Esophagus (tissue), 2 donors: ENCODE measurements around the gene SREBF2. TPM values are rescaled to one million over a fixed set of nuclear protein-coding genes. Genes with fewer than 3 reads are reported as not detected.

ENCODE experiments used
- H3K27ac ChIP-seq, 2 donors: one replicate each; pipeline ENCODE4 v1.5.1; 2013; ENCODE audit warnings: low read depth in 2 of 2, mild to moderate bottlenecking in 2 of 2, inconsistent platforms in 1 of 2, low read length in 1 of 2, moderate library complexity in 1 of 2
- H3K27me3 ChIP-seq, 2 donors: one replicate each; pipeline ENCODE4 v1.6.1; 2013; ENCODE audit warnings: low read length in 2 of 2, control low read depth in 1 of 2, mild to moderate bottlenecking in 1 of 2; ENCODE audit not compliant: insufficient read depth in 2 of 2, control insufficient read depth in 1 of 2
- H3K36me3 ChIP-seq, 2 donors: one replicate each; pipeline ENCODE4 v1.6.1; 2013; ENCODE audit warnings: low read length in 1 of 2; ENCODE audit not compliant: control insufficient read depth in 2 of 2, insufficient read depth in 2 of 2
- H3K4me1 ChIP-seq, 2 donors: one replicate each; pipeline ENCODE4 v1.6.1; 2013; ENCODE audit warnings: low read length in 1 of 2; ENCODE audit not compliant: control insufficient read depth in 2 of 2, insufficient read depth in 2 of 2
- H3K4me3 ChIP-seq, 2 donors: one replicate each; pipeline ENCODE4 v1.5.1; 2013; ENCODE audit warnings: low read length in 2 of 2, mild to moderate bottlenecking in 2 of 2, low read depth in 1 of 2, moderate library complexity in 1 of 2
- H3K9me3 ChIP-seq, 2 donors: one replicate each; pipeline ENCODE4 v1.6.1; 2013; ENCODE audit warnings: mild to moderate bottlenecking in 2 of 2, low read depth in 1 of 2, low read length in 1 of 2, moderate library complexity in 1 of 2; ENCODE audit not compliant: control insufficient read depth in 2 of 2, insufficient read depth in 1 of 2
- WGBS, 2 donors: extraction: QIAGEN DNeasy Blood & Tissue Kit; methylation state at CpG; one replicate each; pipeline ENCODE4 v1.1.7; 2013; 5-methylcytosine and 5-hydroxymethylcytosine counted together
- polyA plus RNA-seq, 2 donors: library from polyadenylated mRNA; stranded (reverse); fragments of 200-250 nt; gene quantifications; one replicate each; pipeline ENCODE4 v1.2.3, GENCODE V29; 2013
- donor health status: healthy with polysubstance abuse.
- donor health status: Bipolar disorder and iron deficiency.

Gene SREBF2
- polyA plus RNA-seq, 2 donors = 66.4 to 76.4 TPM

DNA sequence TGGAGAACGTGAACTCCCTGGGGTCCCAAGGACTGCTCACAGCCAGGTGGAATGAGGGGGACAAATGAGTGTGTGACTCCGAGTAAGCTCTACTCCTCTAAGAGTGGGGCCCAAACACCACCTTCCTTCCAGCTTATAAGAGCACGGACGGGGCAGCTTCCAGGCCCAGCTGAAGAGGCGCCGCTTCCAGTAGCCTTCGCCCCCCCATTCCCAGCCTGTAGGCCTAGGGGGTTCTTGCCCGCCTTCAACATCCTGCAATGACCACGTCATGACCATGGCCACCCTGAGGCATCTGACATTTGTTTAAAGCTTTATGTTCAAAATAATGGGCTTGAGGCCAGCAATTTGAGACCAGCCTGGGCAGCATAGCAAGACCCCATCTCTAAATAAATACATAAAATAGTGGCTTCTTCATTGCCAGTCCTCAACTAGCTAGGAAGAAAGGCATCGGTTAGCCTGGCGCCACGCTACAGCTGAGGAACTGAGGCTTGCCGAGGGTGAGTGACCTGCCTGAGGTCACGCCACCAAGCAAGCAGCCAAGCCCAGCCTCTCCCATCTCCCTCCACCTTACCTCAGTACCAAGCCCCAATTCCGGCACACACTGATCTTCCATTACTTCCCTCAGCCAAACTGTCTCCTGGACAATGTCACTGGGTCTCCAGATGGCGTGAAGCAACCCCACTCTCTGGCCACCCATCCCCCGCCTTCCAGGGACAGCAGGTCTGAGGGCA, 101.5 kb downstream of the SREBF2 start:
- WGBS, 2 donors = 93 to 94% methylated on average over 17 of the region's 17 CpGs
- Histone ChIP-seq H3K36me3 (no peaks in the 10 kb centered on the region), H3K4me1 (peaks cover 0 to 5% of the 10 kb centered on the region in 2 donors)

DNA sequence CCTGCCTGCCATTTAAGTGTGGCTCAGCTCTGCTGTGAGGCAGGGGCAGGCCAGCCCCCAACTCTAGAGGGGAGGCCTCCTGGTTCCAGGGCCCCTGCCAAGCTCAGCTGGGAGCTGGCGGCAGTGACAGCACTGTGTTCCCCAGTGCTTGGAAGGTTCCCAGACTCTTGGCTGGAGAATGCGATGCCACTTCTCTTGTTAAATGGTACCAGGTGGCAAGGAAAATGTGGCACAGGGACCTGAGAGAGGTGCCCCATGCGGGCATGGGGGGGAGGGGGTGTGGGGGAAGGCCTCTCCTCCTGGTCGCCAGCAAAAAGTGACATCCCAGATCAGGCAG, 102.1 kb downstream of the SREBF2 start:
- no peaks in the 10 kb centered on the region for H3K9me3 ChIP-seq
- H3K36me3 ChIP-seq = peaks cover 0 to 2% of the 10 kb centered on the region in 2 donors
- H3K4me3 ChIP-seq = no peak overlapping the region
- peaks cover 0 to 8% of the 10 kb centered on the region in 2 donors for H3K4me1 ChIP-seq
- WGBS, 2 donors = 87 to 96% methylated on average over 4 of the region's 4 CpGs
- H3K27ac ChIP-seq = no peak overlapping the region
- no peaks in the 10 kb centered on the region for H3K27me3 ChIP-seq

More for the DNA sequence above, 101.5 kb downstream of the SREBF2 start:
- Histone ChIP-seq H3K27ac (no peak overlapping the region), H3K4me3 (no peak overlapping the region), H3K27me3 (no peaks in the 10 kb centered on the region), H3K9me3 (no peaks in the 10 kb centered on the region)

DNA sequence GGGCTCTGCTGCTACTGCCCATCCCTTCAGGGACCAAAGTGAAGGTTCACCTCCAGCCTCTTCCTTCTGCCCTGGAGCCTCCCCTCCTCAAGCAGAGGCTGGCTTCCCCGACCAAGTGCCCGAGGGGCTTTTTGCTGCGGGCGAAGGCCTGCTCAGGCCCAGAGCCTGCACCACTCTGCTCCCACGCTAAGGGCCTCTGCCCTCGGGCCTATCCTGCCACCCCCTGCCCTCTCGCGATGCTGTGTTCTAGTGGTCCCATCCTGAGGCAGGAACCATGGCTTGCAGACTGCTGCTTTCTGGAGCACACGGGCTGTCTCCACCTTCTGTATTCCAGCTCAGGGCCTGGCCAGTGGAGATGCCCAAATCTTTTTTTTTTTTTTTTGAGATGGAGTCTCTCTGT, 102.6 kb downstream of the SREBF2 start:
- H3K9me3 ChIP-seq = no peaks in the 10 kb centered on the region
- no peaks in the 10 kb centered on the region for H3K27me3 ChIP-seq
- no peak overlapping the region for H3K27ac ChIP-seq
- no peak overlapping the region for H3K4me3 ChIP-seq
- H3K36me3 ChIP-seq = peaks cover 0 to 3% of the 10 kb centered on the region in 2 donors
- peaks cover 0 to 8% of the 10 kb centered on the region in 2 donors for H3K4me1 ChIP-seq
- 92 to 94% methylated on average over 9 of the region's 9 CpGs for WGBS, 2 donors

DNA sequence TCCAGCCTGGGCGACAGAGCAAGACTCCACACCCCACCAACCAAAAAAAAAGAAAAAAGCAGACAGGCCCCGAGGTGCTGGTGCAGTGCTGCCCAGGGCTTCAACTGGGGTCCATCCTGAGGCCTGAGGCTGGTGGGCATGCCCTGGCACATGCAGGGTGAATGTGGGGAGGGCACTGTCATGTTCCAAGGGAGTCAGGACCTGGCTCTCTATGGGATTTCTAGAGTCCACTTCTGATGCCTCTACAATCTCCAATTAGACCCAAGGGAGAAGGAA, 103.9 kb downstream of the SREBF2 start:
- H3K27me3 ChIP-seq = no peaks in the 10 kb centered on the region
- 90 to 93% methylated on average over 2 of the region's 2 CpGs for WGBS, 2 donors
- H3K27ac ChIP-seq = no peak overlapping the region
- H3K4me1 ChIP-seq = peaks cover 0 to 15% of the 10 kb centered on the region in 2 donors
- H3K4me3 ChIP-seq = no peak overlapping the region
- no peaks in the 10 kb centered on the region for H3K9me3 ChIP-seq
- peaks cover 0 to 3% of the 10 kb centered on the region in 2 donors for H3K36me3 ChIP-seq

DNA sequence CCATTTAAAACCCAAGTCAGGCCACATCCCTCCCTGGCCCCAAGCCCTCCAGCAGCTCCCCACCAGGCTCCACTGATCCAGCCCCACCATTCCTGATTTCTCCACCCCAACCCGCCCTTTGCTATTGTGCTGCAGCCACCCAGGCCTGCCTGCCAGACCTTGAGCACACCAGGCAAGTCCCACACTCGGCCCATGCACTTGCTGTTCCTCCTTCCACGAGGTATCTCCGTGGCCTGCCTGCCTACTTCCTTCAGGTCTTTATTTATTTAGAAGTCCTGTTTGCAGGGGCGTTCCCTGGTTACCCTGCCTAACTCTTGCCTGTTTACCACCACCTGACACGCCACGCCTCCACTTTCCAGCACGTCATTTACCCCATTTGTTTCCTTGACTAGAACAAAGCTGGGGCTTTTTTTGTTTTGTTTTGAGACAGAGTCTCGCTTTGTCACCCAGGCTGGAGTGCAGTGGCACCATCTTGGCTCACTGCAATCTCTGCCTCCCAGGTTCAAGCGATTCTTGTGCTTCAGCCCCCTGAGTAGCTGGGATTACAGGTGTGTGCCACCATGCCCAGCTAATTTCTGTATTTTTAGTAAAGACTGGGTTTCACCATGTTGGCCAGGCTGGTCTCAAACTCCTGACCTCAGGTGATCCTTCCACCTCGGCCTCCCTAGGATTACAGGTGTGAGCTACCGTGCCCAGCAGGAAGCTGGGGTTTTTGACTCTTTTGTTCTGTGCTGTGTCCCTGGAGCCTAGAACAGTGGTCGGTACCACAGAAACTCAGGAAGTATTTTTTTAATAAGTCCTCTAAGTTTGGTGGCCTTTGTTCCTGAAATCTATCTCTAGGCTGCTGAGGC, 107.3 kb downstream of the SREBF2 start:
- Histone ChIP-seq H3K9me3 (no peaks in the 10 kb centered on the region), H3K27me3 (no peaks in the 10 kb centered on the region), H3K27ac (peak overlapping the region; percentile 87 to 96), H3K36me3 (peaks cover 0 to 3% of the 10 kb centered on the region in 2 donors), H3K4me3 (no peak overlapping the region), H3K4me1 (peaks cover 0 to 15% of the 10 kb centered on the region in 2 donors)
- 68 to 69% methylated on average over 13 of the region's 13 CpGs for WGBS, 2 donors

DNA sequence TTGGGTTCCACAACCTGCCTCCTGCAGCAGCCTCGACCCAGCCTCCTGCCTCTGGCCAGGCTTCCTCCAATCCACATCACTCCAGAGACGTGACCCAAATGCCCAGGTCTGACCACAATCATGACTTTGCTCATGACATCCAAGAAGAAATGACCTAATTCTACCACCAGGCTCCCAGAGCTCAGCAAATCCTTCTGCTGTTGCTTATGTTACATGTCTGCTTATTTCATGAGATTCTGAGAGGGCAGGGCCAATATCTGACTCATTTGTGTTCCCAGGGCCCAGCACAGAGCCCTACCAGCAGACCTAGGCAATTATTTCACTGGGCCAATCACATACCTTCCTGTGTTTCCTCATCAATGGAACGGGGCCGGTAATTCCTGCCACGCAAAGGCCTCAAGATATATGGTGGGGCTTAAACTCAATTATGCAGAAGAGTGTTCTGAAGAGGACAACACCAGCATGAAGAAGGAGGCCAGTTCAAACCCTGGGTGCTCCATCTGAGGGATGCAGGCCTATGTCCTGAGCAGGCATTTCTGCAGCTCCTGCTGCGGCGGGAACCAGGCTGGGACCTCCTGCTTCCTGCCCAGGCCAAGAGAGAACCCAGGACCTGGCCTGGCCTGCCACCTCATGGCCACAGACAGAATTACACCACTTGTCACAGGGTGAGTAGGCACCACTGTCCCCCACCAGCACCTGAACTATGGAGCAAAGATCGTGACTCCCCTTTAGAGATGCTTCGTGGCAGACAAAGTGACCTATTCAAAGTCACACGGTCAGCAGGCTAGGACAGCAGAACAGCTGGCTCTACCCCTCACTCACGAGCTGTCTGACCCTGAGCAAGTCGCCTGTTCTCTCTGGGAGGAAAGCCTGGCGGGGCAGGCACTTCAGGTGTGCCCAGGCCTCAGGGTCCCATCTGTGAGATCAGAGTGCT, 108.2 kb downstream of the SREBF2 start:
- H3K36me3 ChIP-seq = peaks cover 0 to 3% of the 10 kb centered on the region in 2 donors
- H3K27ac ChIP-seq = peak overlapping the region; percentile 87 to 96
- 43 to 44% methylated on average over 13 of the region's 13 CpGs for WGBS, 2 donors
- no peak overlapping the region for H3K4me3 ChIP-seq
- peaks cover 0 to 20% of the 10 kb centered on the region in 2 donors for H3K4me1 ChIP-seq
- H3K27me3 ChIP-seq = no peaks in the 10 kb centered on the region
- no peaks in the 10 kb centered on the region for H3K9me3 ChIP-seq

DNA sequence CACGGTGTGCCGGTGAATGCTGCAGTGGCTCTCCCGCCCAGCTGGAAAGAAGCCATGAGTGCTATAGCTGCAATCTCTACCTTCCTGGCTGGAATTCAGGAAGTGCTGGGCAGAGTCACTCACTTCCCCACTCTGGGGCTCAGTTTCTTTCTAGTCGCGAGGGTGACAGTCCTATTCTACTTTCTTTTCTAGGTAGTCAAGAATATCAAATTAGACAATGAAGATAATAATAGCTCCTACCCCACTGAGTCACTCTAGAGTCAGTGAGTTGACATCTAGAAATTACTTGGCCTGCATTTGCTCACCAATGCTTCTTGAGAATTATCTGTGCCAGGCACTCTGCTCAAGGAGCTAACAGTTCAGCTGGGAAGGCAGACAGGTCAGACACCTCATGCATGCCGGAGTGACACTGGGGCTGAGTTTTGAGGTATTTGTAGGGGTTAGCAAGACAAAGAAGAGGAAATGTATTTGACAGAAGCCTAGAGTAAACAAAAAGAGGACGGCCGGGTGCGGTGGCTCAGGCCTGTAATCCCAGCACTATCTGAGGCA, 110.8 kb downstream of the SREBF2 start:
- Histone ChIP-seq H3K27ac (peak overlapping the region in 1 of 2 donors; percentile 77), H3K36me3 (peaks cover 0 to 3% of the 10 kb centered on the region in 2 donors), H3K9me3 (no peaks in the 10 kb centered on the region), H3K27me3 (no peaks in the 10 kb centered on the region), H3K4me3 (no peak overlapping the region), H3K4me1 (peaks cover 0 to 21% of the 10 kb centered on the region in 2 donors)
- WGBS, 2 donors = 57 to 61% methylated on average over 9 of the region's 9 CpGs

DNA sequence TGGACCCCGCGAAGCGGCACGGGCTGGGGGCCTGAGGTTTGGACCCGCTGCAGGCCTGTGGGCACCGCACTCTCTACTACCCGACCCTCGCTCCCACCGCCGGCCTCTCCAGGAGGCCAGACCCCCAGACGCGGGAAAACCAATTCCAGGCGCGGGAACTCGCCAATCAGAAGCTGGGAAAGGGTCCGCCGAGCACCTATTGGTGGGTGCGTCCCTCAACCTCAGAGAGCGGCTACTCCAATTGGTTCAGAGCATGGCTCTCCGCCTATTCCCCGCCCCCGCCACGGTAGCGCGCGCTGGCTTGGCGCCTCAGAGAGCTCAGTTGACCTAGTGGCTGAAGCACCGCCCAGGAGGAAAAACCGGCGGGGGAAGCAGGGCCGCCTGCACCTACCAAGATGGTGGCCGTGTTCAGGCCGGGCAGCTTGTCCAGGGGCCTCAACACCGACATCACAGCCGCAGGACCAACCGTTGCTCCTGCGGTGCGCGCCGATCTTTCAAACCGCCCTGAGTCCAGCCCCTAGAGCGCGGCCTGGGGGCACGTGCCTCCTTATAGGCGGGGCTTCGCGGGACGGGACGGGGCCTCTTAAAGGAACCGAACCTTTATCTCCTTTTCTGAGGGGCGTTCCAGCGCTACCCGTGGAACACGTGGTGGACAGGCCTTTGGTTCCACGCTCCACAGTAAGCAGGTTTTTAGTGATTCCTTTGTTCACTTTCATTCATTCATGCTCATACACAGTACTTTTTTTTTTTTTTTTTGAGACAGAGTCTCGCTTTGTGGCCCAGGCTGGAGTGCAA, 113.9 kb downstream of the SREBF2 start, which contains the start of gene CENPM:
Gene CENPM (minus strand): TSS at position 524 of the 795 bp plus-strand sequence. CDS start 76 bp downstream, at position 448.
- no peaks in the 10 kb centered on the region for H3K36me3 ChIP-seq
- peaks cover 0 to 8% of the 10 kb centered on the region in 2 donors for H3K4me1 ChIP-seq
- 2% methylated on average over 56 of the region's 56 CpGs for WGBS, 2 donors
- peak within 1 kb of the TSS; percentile 59 to 79 for H3K4me3 ChIP-seq
- H3K27me3 ChIP-seq = no peaks in the 10 kb centered on the region
- H3K27ac ChIP-seq = peak within 1 kb of the TSS in 1 of 2 donors; percentile 23
- no peaks in the 10 kb centered on the region for H3K9me3 ChIP-seq
